A549 (cell line): ENCODE results near the gene XRCC1. TPM values are rescaled to one million over a fixed set of nuclear protein-coding genes. Genes with fewer than 3 reads are reported as not detected.

ENCODE experiments used
- ATAC-seq, 2 experiments: fragments of 200-7000 bp in 1 of 2; fragments of >200 bp in 1 of 2; cut with Nextera tagmentation in 1 of 2; cut with Tn5 transposase in 1 of 2; 3 replicates each; pipeline versions ENCODE4 v1.8.0 to v1.9.1; 2018 to 2020; ENCODE audit warnings: mild to moderate bottlenecking in 1 of 2, moderate library complexity in 1 of 2
- CTCF ChIA-PET: fragments of 300-600 bp; sonication (Branson Sonifier 250); formaldehyde crosslinking; extraction: SDS; loops from one replicate; lab custom pipeline; 2021; ENCODE audit warnings: antibody characterized with exemption, inconsistent platforms; lab: Yijun Ruan, JAX
- POLR2A ChIA-PET: fragments of 350-600 bp; formaldehyde crosslinking; extraction: SDS; loops from one replicate; lab custom pipeline; 2021; ENCODE audit warnings: antibody characterized with exemption, inconsistent platforms; lab: Yijun Ruan, JAX
- DNase-seq, 2 experiments: peaks; one replicate each; pipeline versions ENCODE4 v3.0.0 to v3.0.0-alpha.2; 2011 to 2016; ENCODE audit warnings: low read depth in 1 of 2, low spot score in 1 of 2
- FAIRE-seq: peaks from 2 replicates; lab custom pipeline; 2011; peaks lifted over from hg19 to GRCh38; lab: Jason Lieb, UNC
- H3K27ac ChIP-seq, 2 experiments: fragments of >200 bp; sonication (Bioruptor Twin); formaldehyde crosslinking; 3 replicates each; pipeline ENCODE4 v1.5.1; 2016 to 2017
- H3K4me1 ChIP-seq: fragments of >200 bp; sonication (Bioruptor Twin); formaldehyde crosslinking; 3 replicates; pipeline ENCODE4 v1.6.1; 2016
- H3K4me2 ChIP-seq: fragments of >200 bp; sonication (Bioruptor Twin); formaldehyde crosslinking; 3 replicates; pipeline ENCODE4 v1.6.1; 2016
- H3K4me3 ChIP-seq: fragments of >200 bp; sonication (Bioruptor Twin); formaldehyde crosslinking; 3 replicates; pipeline ENCODE4 v1.5.1; 2016
- H3K9me3 ChIP-seq: fragments of >200 bp; sonication (Bioruptor Twin); formaldehyde crosslinking; 3 replicates; pipeline ENCODE4 v1.6.1; 2016
- BHLHE40 ChIP-seq: IDR thresholded peaks from 2 replicates; pipeline ENCODE4 v1.6.1; 2012; ENCODE audit warnings: low read depth, low read length, inconsistent platforms
- CBX2 ChIP-seq: fragments of 200-600 bp; sonication (generic); IDR thresholded peaks from 2 replicates; pipeline ENCODE4 v1.6.1; 2016; ENCODE audit warnings: low read depth, mild to moderate bottlenecking, borderline replicate concordance
- CHD4 ChIP-seq: fragments of 200-600 bp; sonication (generic); IDR thresholded peaks from 2 replicates; pipeline ENCODE4 v1.6.1; 2016; ENCODE audit warnings: antibody characterized with exemption, mild to moderate bottlenecking, borderline replicate concordance
- E2F6 ChIP-seq: IDR thresholded peaks from 2 replicates; pipeline ENCODE4 v1.6.1; 2012; ENCODE audit warnings: low read depth, borderline replicate concordance
- ESRRA ChIP-seq: fragments of 150-350 bp; IDR thresholded peaks from 2 replicates; pipeline ENCODE4 v1.6.1; 2014; ENCODE audit warnings: mild to moderate bottlenecking, low read length, borderline replicate concordance
- GATA3 ChIP-seq: IDR thresholded peaks from 2 replicates; pipeline ENCODE4 v1.6.1; 2012; ENCODE audit warnings: borderline replicate concordance
- HDAC2 ChIP-seq: fragments of 200-600 bp; sonication (generic); IDR thresholded peaks from 2 replicates; pipeline ENCODE4 v1.6.1; 2016
- HES2 ChIP-seq: fragments of >200 bp; sonication (Bioruptor Twin); formaldehyde crosslinking; IDR thresholded peaks from 2 replicates; pipeline ENCODE4 v1.6.1; 2016
- HOXB13 ChIP-seq: fragments of 250-450 bp; sonication (Bioruptor Pico); IDR thresholded peaks from 2 replicates; pipeline ENCODE4 v1.5.0; 2020; ENCODE audit warnings: low read depth, mild to moderate bottlenecking, moderate library complexity
- HOXB5 ChIP-seq: fragments of 250-450 bp; sonication (Bioruptor Pico); IDR thresholded peaks from 2 replicates; pipeline ENCODE4 v1.5.0; 2020; ENCODE audit warnings: mild to moderate bottlenecking, moderate library complexity
- JUNB ChIP-seq: fragments of >200 bp; sonication (Bioruptor Twin); formaldehyde crosslinking; IDR thresholded peaks from 2 replicates; pipeline ENCODE4 v1.6.1; 2016
- MAFK ChIP-seq: fragments of 450-650 bp; IDR thresholded peaks from 2 replicates; pipeline ENCODE4 v1.6.1; 2014; ENCODE audit not compliant: partially characterized antibody
- MYC ChIP-seq: IDR thresholded peaks from 2 replicates; pipeline ENCODE4 v1.6.1; 2012; ENCODE audit warnings: mild to moderate bottlenecking, inconsistent platforms, low read length, improper control_type of control experiment, borderline replicate concordance
- NR3C1 ChIP-seq: fragments of >200 bp; sonication (Bioruptor Twin); formaldehyde crosslinking; IDR thresholded peaks from 3 replicates; pipeline ENCODE4 v1.6.1; 2017
- POLR2A ChIP-seq: IDR thresholded peaks from 2 replicates; pipeline ENCODE4 v1.6.1; 2012; ENCODE audit warnings: mild to moderate bottlenecking, low read length
- RAD21 ChIP-seq, 2 experiments: fragments of >200 bp in 1 of 2; sonication (Bioruptor Twin) in 1 of 2; formaldehyde crosslinking in 1 of 2; IDR thresholded peaks in 1 of 2; conservative IDR thresholded peaks in 1 of 2; 2 replicates in 1 of 2; 3 replicates in 1 of 2; pipeline ENCODE4 v1.6.1; 2012 to 2018; ENCODE audit warnings: inconsistent platforms in 1 of 2
- RARB ChIP-seq: fragments of 250-450 bp; sonication (Bioruptor Pico); IDR thresholded peaks from 2 replicates; pipeline ENCODE4 v1.8.0; 2021; ENCODE audit warnings: mild to moderate bottlenecking, moderate library complexity
- RFX5 ChIP-seq: fragments of 450-650 bp; IDR thresholded peaks from 2 replicates; pipeline ENCODE4 v1.7.1; 2014; ENCODE audit warnings: antibody characterized with exemption, mild to moderate bottlenecking, moderate library complexity
- RNF2 ChIP-seq: fragments of 200-600 bp; sonication (generic); IDR thresholded peaks from 2 replicates; pipeline ENCODE4 v1.6.1; 2016; ENCODE audit warnings: low read depth, mild to moderate bottlenecking, antibody characterized with exemption, moderate library complexity, borderline replicate concordance
- SMC3 ChIP-seq: fragments of >200 bp; sonication (Bioruptor Twin); formaldehyde crosslinking; IDR thresholded peaks from 3 replicates; pipeline ENCODE4 v1.6.1; 2018; ENCODE audit warnings: inconsistent platforms
- TFCP2L1 ChIP-seq: fragments of 250-450 bp; sonication (Bioruptor Pico); IDR thresholded peaks from 2 replicates; pipeline ENCODE4 v1.5.0; 2021; ENCODE audit warnings: mild to moderate bottlenecking
- TP53 ChIP-seq: fragments of 250-450 bp; sonication (Bioruptor Pico); IDR thresholded peaks from 2 replicates; pipeline ENCODE4 v1.5.0; 2021; ENCODE audit warnings: mild to moderate bottlenecking, moderate library complexity
- ZFP36 ChIP-seq: fragments of 450-650 bp; IDR thresholded peaks from 2 replicates; pipeline ENCODE4 v1.6.1; 2014; ENCODE audit warnings: borderline replicate concordance; ENCODE audit not compliant: partially characterized antibody
- WGBS: methylation state at CpG from one replicate; pipeline ENCODE4 v1.1.6; 2017; ENCODE audit errors: missing lambda C conversion rate; 5-methylcytosine and 5-hydroxymethylcytosine counted together
- polyA plus RNA-seq, 4 experiments: library from polyadenylated mRNA; depleted of rRNA in 3 of 4; stranded (reverse); fragments of >200 nt; fragmentation: RNase III in 1 of 4; extraction: RNeasy Plus Mini Kit Qiagen cat#74134 plus additional on column Dnase treatment in 1 of 4; gene quantifications; 2 replicates in 3 of 4; 3 replicates in 1 of 4; pipeline ENCODE4 v1.2.3, GENCODE V29; 2011 to 2017

The XRCC1 gene
- polyA plus RNA-seq, 2 of the 4 experiments (the other 2 are of a cell fraction) = 32.0 to 55.1 TPM

DNA sequence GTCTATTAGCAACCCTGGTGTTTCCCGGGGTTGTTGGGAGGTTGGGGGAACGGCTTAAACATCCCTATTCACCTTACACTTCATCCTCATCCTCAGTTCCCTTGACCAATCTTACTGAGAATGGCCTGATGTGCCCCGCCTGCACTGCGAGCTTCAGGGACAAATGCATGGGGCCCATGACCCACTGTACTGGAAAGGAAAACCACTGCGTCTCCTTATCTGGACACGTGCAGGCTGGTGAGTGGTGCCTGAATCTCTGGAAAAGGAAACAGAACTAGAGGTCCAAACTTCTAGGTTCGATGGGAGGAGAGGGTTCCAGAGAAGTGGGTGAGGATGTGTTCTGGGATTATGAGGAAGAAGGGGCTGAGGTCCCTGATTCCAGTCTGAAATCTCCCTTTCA, 6.1 kb upstream of the XRCC1 start (continued):
- TF ChIP-seq HES2 (no peak), ZFP36 (no peak)

- H3K4me3 ChIP-seq = no peak overlapping the region
- no peak for DNase-seq
- WGBS = 80% methylated on average over 3 of the region's 3 CpGs
- TF ChIP-seq NR3C1 = no peak
- TF ChIP-seq GATA3 = no peak
- no peak for TF ChIP-seq BHLHE40
- no peak for TF ChIP-seq CHD4
- no peak for TF ChIP-seq HOXB13 (CRISPR knock-in tag)
- TF ChIP-seq ESRRA = no peak
- TF ChIP-seq HOXB5 (CRISPR knock-in tag) = no peak
- TF ChIP-seq RNF2 = no peak
- no peak for TF ChIP-seq E2F6
- TF ChIP-seq CBX2 = no peak
- TF ChIP-seq TP53 (CRISPR knock-in tag) = no peak
- TF ChIP-seq ZFP36 = no peak
- no peak for TF ChIP-seq RFX5
- TF ChIP-seq TFCP2L1 (CRISPR knock-in tag) = no peak
- no peak for FAIRE-seq
- ATAC-seq = no peak
- no peaks in the 10 kb centered on the region for H3K9me3 ChIP-seq
- CTCF ChIA-PET = interaction anchor here (2.0 kb wide), 1 partner anchor 23 kb away, joined by 12 read pairs; no protein-coding TSS in a partner anchor
- POLR2A ChIA-PET = no interaction called here
- no peak overlapping the region for H3K4me2 ChIP-seq
- H3K4me1 ChIP-seq = peaks cover 11% of the 10 kb centered on the region
- H3K27ac ChIP-seq = no peak overlapping the region
Observed at GRCh38 chr19:43578787-43579186, 3.5 kb upstream of the XRCC1 start.

DNA sequence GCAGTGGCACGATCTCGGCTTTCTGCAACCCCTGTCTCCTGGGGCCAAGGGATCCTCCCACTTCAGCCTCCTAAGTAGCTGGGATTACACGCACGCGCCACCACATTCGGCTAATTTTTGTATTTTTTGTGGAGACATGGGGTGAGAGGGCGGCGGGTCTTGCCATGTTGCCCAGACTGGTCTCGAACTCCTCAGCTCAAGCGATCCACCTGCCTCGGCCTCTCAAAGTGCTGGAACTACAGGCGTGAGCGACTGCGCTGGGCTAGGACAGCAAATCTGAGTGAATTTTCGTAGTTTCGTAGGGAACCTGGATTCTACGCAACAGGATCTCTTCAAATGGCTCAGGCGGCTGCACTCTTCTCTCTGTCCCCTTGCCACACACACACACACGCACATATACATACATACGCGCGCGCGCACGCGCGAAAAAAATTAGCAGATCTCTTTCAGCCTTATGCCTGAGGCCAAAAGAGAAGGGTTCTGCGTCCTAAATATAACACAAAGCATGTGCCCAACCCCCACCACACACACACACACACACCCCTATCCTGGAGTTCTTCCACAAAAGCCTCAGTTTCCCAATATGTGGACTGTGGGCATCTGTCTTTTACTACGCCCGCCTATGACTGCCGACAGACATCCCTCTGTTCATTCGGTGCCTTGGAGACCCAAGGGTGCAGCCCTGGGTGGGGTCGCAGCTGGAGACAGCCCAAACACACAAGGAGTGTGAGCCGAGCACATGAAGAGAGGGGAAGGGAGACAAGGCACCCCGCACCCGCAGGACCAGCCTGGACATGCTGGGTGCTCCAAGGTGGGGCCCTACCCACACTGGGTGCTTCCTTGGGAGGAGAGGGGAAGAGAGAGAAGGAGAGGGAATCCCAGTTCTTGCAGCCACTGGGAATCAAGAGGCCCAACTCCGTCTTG, 890 bp upstream of the XRCC1 start:
- FAIRE-seq (no peak), ATAC-seq (peak in 1 of 2 experiments; percentile 6; a peak in 2 of 6 replicates), DNase-seq (no peak)
- TF ChIP-seq RAD21 (conservative IDR thresholded peaks at IDR 0.05 in 1 of 2, IDR thresholded peaks at IDR 0.05 in 1 of 2) (no peak), JUNB (no peak), RNF2 (no peak), GATA3 (no peak), ESRRA (no peak), MYC (no peak), SMC3 (no peak), HDAC2 (no peak), POLR2A (no peak), HOXB5 (CRISPR knock-in tag) (no peak), RARB (CRISPR knock-in tag) (no peak), HOXB13 (CRISPR knock-in tag) (no peak), MAFK (no peak)
- WGBS = 82% methylated on average over 37 of the region's 37 CpGs
- POLR2A ChIA-PET = interaction anchor here (1.4 to 2.4 kb wide), 2 partner anchors 8 to 21 kb away, joined by 3 to 17 read pairs; partner anchors contain the start of genes IRGQ and ZNF576
- CTCF ChIA-PET = interaction anchor here (1.5 to 3.0 kb wide), 5 partner anchors 10 to 129 kb away, joined by 4 to 24 read pairs (median 9); no protein-coding TSS in a partner anchor
- peak overlapping the region; percentile 84 for H3K4me3 ChIP-seq
- peak overlapping the region; percentile 95 for H3K4me2 ChIP-seq
- H3K27ac ChIP-seq = peak overlapping the region; percentile 74 to 86
- H3K4me1 ChIP-seq = peaks cover 11% of the 10 kb centered on the region
- H3K9me3 ChIP-seq = no peaks in the 10 kb centered on the region
